HCT116 (cell line): ENCODE measurements around the gene CEP72. TPM values are rescaled to one million over a fixed set of nuclear protein-coding genes. Genes with fewer than 3 reads are reported as not detected.

Source experiments
- ATAC-seq: fragments of 200-7000 bp; cut with Tn5 transposase; 2 replicates; pipeline ENCODE4 v1.9.1; 2020; ENCODE audit warnings: mild to moderate bottlenecking, moderate library complexity
- BruUV-seq: library from RNA; stranded (reverse); fragments of 400-500 nt; replicated peaks from 2 replicates; lab custom pipeline; 2021; lab: Mats Ljungman, UMichigan
- CTCF ChIA-PET: fragments of 300-600 bp; sonication (Branson Sonifier 250); formaldehyde crosslinking; loops from one replicate; lab custom pipeline; 2021; ENCODE audit warnings: antibody characterized with exemption; lab: Charles Lee
- POLR2A ChIA-PET: fragments of 300-600, 350-600 bp; sonication (Branson Sonifier 250); formaldehyde crosslinking; loops from one replicate; lab custom pipeline; 2021; ENCODE audit warnings: antibody characterized with exemption; lab: Charles Lee
- RAD21 ChIA-PET, 2 experiments: fragments of 300-600 bp; sonication (Branson Sonifier 250); formaldehyde crosslinking; loops; one replicate each; lab custom pipeline; 2023; ENCODE audit warnings: low total read pairs in 2 of 2; ENCODE audit not compliant: uncharacterized antibody in 2 of 2, unreplicated experiment in 2 of 2, low non-redundant PET in 1 of 2; lab: Charles Lee
- DNase-seq: peaks from one replicate; pipeline ENCODE4 v3.0.0-alpha.2; 2010; ENCODE audit warnings: low read depth, low spot score
- H2AFZ ChIP-seq: fragments of 200-600 bp; shearing (Covaris generic), sonication (generic); 2 replicates; pipeline ENCODE4 v1.6.1; 2017; ENCODE audit warnings: low read depth, mixed run types, mixed read lengths, antibody characterized with exemption, low read length; ENCODE audit not compliant: poor library complexity, severe bottlenecking
- H3K27ac ChIP-seq: 2 replicates; pipeline ENCODE4 v1.5.1; 2012; ENCODE audit warnings: low read depth, low read length
- H3K27me3 ChIP-seq: fragments of 200-600 bp; sonication (generic); 2 replicates; pipeline ENCODE4 v1.6.1; 2016; ENCODE audit warnings: mixed run types, low read length, mixed read lengths; ENCODE audit not compliant: insufficient read depth
- H3K36me3 ChIP-seq, 2 experiments: fragments of 200-500 bp in 1 of 2; fragments of 200-600 bp in 1 of 2; sonication (Bioruptor generic) in 1 of 2; sonication (generic) in 1 of 2; 2 replicates each; pipeline versions ENCODE4 v1.5.1 to v1.6.1; 2014 to 2016; ENCODE audit warnings: low read length in 2 of 2, inconsistent platforms in 1 of 2, mixed read lengths in 1 of 2, mixed run types in 1 of 2; ENCODE audit not compliant: insufficient read depth in 2 of 2, control insufficient read depth in 1 of 2
- H3K4me1 ChIP-seq, 2 experiments: fragments of 200-600 bp in 1 of 2; sonication (generic) in 1 of 2; 2 replicates each; pipeline versions ENCODE4 v1.5.1 to v1.6.1; 2012 to 2017; ENCODE audit warnings: low read length in 2 of 2, inconsistent platforms in 1 of 2, mild to moderate bottlenecking in 1 of 2, mixed read lengths in 1 of 2, mixed run types in 1 of 2, moderate library complexity in 1 of 2; ENCODE audit not compliant: insufficient read depth in 2 of 2, control insufficient read depth in 1 of 2
- H3K4me2 ChIP-seq: fragments of 200-600 bp; sonication (generic); 2 replicates; pipeline ENCODE4 v1.6.1; 2017; ENCODE audit warnings: mixed run types, low read length, mixed read lengths
- H3K4me3 ChIP-seq, 2 experiments: fragments of 200-600 bp in 1 of 2; sonication (generic) in 1 of 2; replicated peaks in 1 of 2; 2 replicates each; pipeline ENCODE4 v1.5.1; 2011 to 2016; ENCODE audit warnings: low read length in 2 of 2, control low read depth in 1 of 2, low read depth in 1 of 2, mild to moderate bottlenecking in 1 of 2, mixed read lengths in 1 of 2, mixed run types in 1 of 2
- H3K79me2 ChIP-seq: fragments of 200-600 bp; sonication (generic); 2 replicates; pipeline ENCODE4 v1.6.1; 2017; ENCODE audit warnings: mild to moderate bottlenecking, mixed run types, low read length, moderate library complexity, mixed read lengths; ENCODE audit not compliant: insufficient read depth
- H3K9ac ChIP-seq: fragments of 200-600 bp; sonication (generic); 2 replicates; pipeline ENCODE4 v1.6.1; 2016; ENCODE audit warnings: low read length, mixed read lengths
- H3K9me2 ChIP-seq: fragments of 200-600 bp; sonication (generic), shearing (Covaris generic); 2 replicates; pipeline ENCODE4 v1.6.1; 2017; ENCODE audit warnings: mixed run types, mild to moderate bottlenecking, moderate library complexity; ENCODE audit not compliant: insufficient read depth
- H3K9me3 ChIP-seq, 2 experiments: fragments of 200-500 bp in 1 of 2; fragments of 200-600 bp in 1 of 2; sonication (Bioruptor generic) in 1 of 2; sonication (generic) in 1 of 2; 2 replicates each; pipeline ENCODE4 v1.6.1; 2014 to 2017; ENCODE audit warnings: low read length in 2 of 2, mixed read lengths in 2 of 2, inconsistent platforms in 1 of 2, low read depth in 1 of 2, mild to moderate bottlenecking in 1 of 2, mixed run types in 1 of 2, moderate library complexity in 1 of 2; ENCODE audit not compliant: control insufficient read depth in 1 of 2, insufficient read depth in 1 of 2
- H4K20me1 ChIP-seq: fragments of 200-600 bp; sonication (generic), shearing (Covaris generic); 2 replicates; pipeline ENCODE4 v1.6.1; 2017; ENCODE audit warnings: mixed run types, mild to moderate bottlenecking, moderate library complexity; ENCODE audit not compliant: insufficient read depth
- ATF3 ChIP-seq: IDR thresholded peaks from 2 replicates; pipeline ENCODE4 v1.6.1; 2012
- CBX3 ChIP-seq: IDR thresholded peaks from 2 replicates; pipeline ENCODE4 v1.6.1; 2012; ENCODE audit warnings: low read depth
- ELF1 ChIP-seq: IDR thresholded peaks from 2 replicates; pipeline ENCODE4 v1.6.1; 2012; ENCODE audit warnings: low read depth, borderline replicate concordance
- EZH2 ChIP-seq: fragments of 200-600 bp; sonication (generic); IDR thresholded peaks from 2 replicates; pipeline ENCODE4 v1.6.1; 2017; ENCODE audit warnings: antibody characterized with exemption, mixed run types
- FOSL1 ChIP-seq: IDR thresholded peaks from 2 replicates; pipeline ENCODE4 v1.6.1; 2012; ENCODE audit warnings: low read depth
- MAX ChIP-seq: IDR thresholded peaks from 2 replicates; pipeline ENCODE4 v1.6.1; 2012
- POLR2A ChIP-seq: IDR thresholded peaks from 2 replicates; pipeline ENCODE4 v1.7.0; 2011; ENCODE audit warnings: borderline replicate concordance; ENCODE audit not compliant: insufficient read depth, insufficient read length; ENCODE audit errors: extremely low read depth
- POLR2AphosphoS5 ChIP-seq: IDR thresholded peaks from 2 replicates; pipeline ENCODE4 v1.6.1; 2011; ENCODE audit warnings: mild to moderate bottlenecking, low read depth, low read length, moderate library complexity
- REST ChIP-seq: IDR thresholded peaks from 2 replicates; pipeline ENCODE4 v1.6.1; 2012; ENCODE audit warnings: low read depth
- SRF ChIP-seq: IDR thresholded peaks from 2 replicates; pipeline ENCODE4 v1.6.1; 2012; ENCODE audit warnings: low read depth
- YY1 ChIP-seq: IDR thresholded peaks from 2 replicates; pipeline ENCODE4 v1.6.1; 2011; ENCODE audit warnings: low read length, low read depth, moderate library complexity, mild to moderate bottlenecking; ENCODE audit not compliant: insufficient replicate concordance; ENCODE audit errors: extremely low read depth
- ZBTB33 ChIP-seq: IDR thresholded peaks from 2 replicates; pipeline ENCODE4 v1.6.1; 2011; ENCODE audit warnings: mild to moderate bottlenecking, low read length, moderate library complexity; ENCODE audit not compliant: insufficient replicate concordance; ENCODE audit errors: extremely low read depth
- ZFX ChIP-seq: fragments of 450-650 bp; IDR thresholded peaks from 2 replicates; pipeline ENCODE4 v1.6.1; 2017
- ZNF274 ChIP-seq: fragments of 200-500 bp; sonication (Bioruptor generic); IDR thresholded peaks from 2 replicates; pipeline ENCODE4 v1.6.1; 2014; ENCODE audit warnings: mild to moderate bottlenecking, low read depth, low read length, inconsistent platforms
- intact Hi-C: fragments of 100-400 bp; cut with micrococcal nuclease; formaldehyde crosslinking; loops from 2 replicates; pipeline ENCODE4 v1.10.0; 2022
- total RNA-seq: library from RNA; stranded (reverse); gene quantifications from one replicate; pipeline ENCODE4 v1.2.1, GENCODE V29; 2021; ENCODE audit not compliant: unreplicated experiment

Gene CEP72
- total RNA-seq, 1 experiment from 2014 or later = 25.6 TPM

- peaks cover 0 to 9% of the 10 kb centered on the region in 2 experiments; a peak in 1 of 4 replicates for H3K9me3 ChIP-seq
- peaks cover 0 to 9% of the 10 kb centered on the region in 2 experiments; a peak in 2 of 4 replicates for H3K4me1 ChIP-seq
- no TSS peak for BruUV-seq
- no peak for ATAC-seq
- no peak overlapping the region for H3K4me2 ChIP-seq
- no peaks in the 10 kb centered on the region for H3K9me2 ChIP-seq
- no peak overlapping the region for H3K4me3 ChIP-seq
- intact Hi-C loops = no loop called here
- H3K9ac ChIP-seq = no peak overlapping the region
- H3K79me2 ChIP-seq = no peaks in the 10 kb centered on the region; the same call in 1 of the 2 replicates
- H3K27ac ChIP-seq = no peak overlapping the region
- RAD21 ChIA-PET = no interaction called here
- CTCF ChIA-PET = no interaction called here
- POLR2A ChIA-PET = no interaction called here
- no peak overlapping the region for H2AFZ ChIP-seq
- no peaks in the 10 kb centered on the region for H3K27me3 ChIP-seq
- H3K36me3 ChIP-seq = peaks cover 6 to 41% of the 10 kb centered on the region in 2 experiments; a peak in 3 of 4 replicates
- no peaks in the 10 kb centered on the region for H4K20me1 ChIP-seq
- DNase-seq = no peak
- TF ChIP-seq ZFX (no peak), REST (no peak), ATF3 (no peak), POLR2AphosphoS5 (no peak), EZH2 (no peak), MAX (no peak), CBX3 (no peak), POLR2A (no peak), ZNF274 (no peak), SRF (no peak), YY1 (no peak), ZBTB33 (no peak), ELF1 (no peak), FOSL1 (no peak)
- TF ChIP-seq, all 23 proteins: peak for 0
Measured at GRCh38 chr5:652773-653350, 40.7 kb downstream of the CEP72 start.
